Measurements from ENCODE around the gene MFSD8. TPM values are rescaled to one million over a fixed set of nuclear protein-coding genes. Genes with fewer than 3 reads are reported as not detected.

Gene MFSD8
- total and polyA plus RNA-seq, 2 of the 8 experiments (the other 6 are each of a cell fraction or from before 2014, with no cell fraction given) = 9.2 to 15.8 TPM

- no peak for TF ChIP-seq USF2 (IDR thresholded peaks at IDR 0.05; ENCODE audit: low read length)
- TF ChIP-seq TCF12 (IDR thresholded peaks at IDR 0.05; ENCODE audit: low read depth, low read length) = no peak
- no peak for TF ChIP-seq GTF2F1 (IDR thresholded peaks at IDR 0.05; ENCODE audit: borderline replicate concordance, low read depth, low read length)
- TF ChIP-seq POLR2A (IDR thresholded peaks at IDR 0.05; ENCODE audit: control extremely low read depth in 1 of 2, low read depth in 2 of 2, low read length in 2 of 2) = no peak
- no peak for TF ChIP-seq SP4 (IDR thresholded peaks at IDR 0.05; ENCODE audit: low read length)
- no peak for TF ChIP-seq HDAC2 (IDR thresholded peaks at IDR 0.05; ENCODE audit: borderline replicate concordance in 1 of 2, low read depth in 2 of 2, low read length in 2 of 2)
- H3K27me3 ChIP-seq (replicated peaks in 1 of 4; ENCODE audit: control insufficient read depth in 3 of 4, extremely low read depth in 1 of 4, insufficient read depth in 3 of 4, low read length in 3 of 4) = no peaks in the 10 kb centered on the region
- no peak overlapping the region for H2BK12ac ChIP-seq (ENCODE audit: low read depth, low read length)
- no peak overlapping the region for H3K4ac ChIP-seq (replicated peaks; ENCODE audit: insufficient read length, low read depth, low read length)
- no peaks in the 10 kb centered on the region for H3K9me3 ChIP-seq (ENCODE audit: insufficient read depth in 2 of 2, low read depth in 1 of 2, low read length in 1 of 2)
- WGBS, 2 experiments (ENCODE audit: extremely low coverage in 1 of 2, insufficient coverage in 1 of 2, insufficient read length in 1 of 2, insufficient replicate concordance in 2 of 2, low coverage in 1 of 2, low lambda C conversion rate in 2 of 2, missing lambda C conversion rate in 1 of 2) = 89% methylated on average over 2 of the region's 2 CpGs; no CpG with 5 or more reads in 1 of the 2 experiments
- H2AFZ ChIP-seq (ENCODE audit: low read length) = no peak overlapping the region
- CTCF ChIA-PET (ENCODE audit: partially characterized antibody) = interaction anchor here (1.4 kb wide), 1 partner anchor 87 kb away, joined by 3 read pairs; no protein-coding TSS in a partner anchor
- no peak overlapping the region for H3K14ac ChIP-seq (ENCODE audit: insufficient read length)
- H4K8ac ChIP-seq (ENCODE audit: extremely low read depth, insufficient read depth, low read length) = no peak overlapping the region
- no peak overlapping the region for H4K5ac ChIP-seq (ENCODE audit: insufficient read length, low read depth, low read length)
- no peak overlapping the region for H2BK120ac ChIP-seq (replicated peaks; ENCODE audit: low read depth, low read length)
- no peak overlapping the region for H4K91ac ChIP-seq (replicated peaks; ENCODE audit: insufficient read length, low read length)
- no peak overlapping the region for H2AK5ac ChIP-seq (ENCODE audit: low read depth, low read length)
- H4K20me1 ChIP-seq (replicated peaks in 1 of 2; ENCODE audit: control insufficient read depth in 1 of 2, insufficient read depth in 2 of 2, low read length in 2 of 2) = peaks cover 0 to 2% of the 10 kb centered on the region in 2 experiments
- H2BK20ac ChIP-seq (ENCODE audit: low read length) = no peak overlapping the region
- no peak overlapping the region for H3K4me2 ChIP-seq (ENCODE audit: insufficient read depth in 1 of 2, low read depth in 2 of 2, low read length in 2 of 2)
- no peak overlapping the region for H3K27ac ChIP-seq (ENCODE audit: low read depth, low read length)
- DNase-seq (ENCODE audit: low read depth in 1 of 2, low spot score in 2 of 2) (no peak), FAIRE-seq (no peak)
- H3K18ac ChIP-seq (ENCODE audit: extremely low read depth, low read length) = no peak overlapping the region
- no peaks in the 10 kb centered on the region for H3K36me3 ChIP-seq (ENCODE audit: control insufficient read depth in 2 of 4, insufficient read depth in 4 of 4, low read length in 3 of 4)
- no peak overlapping the region for H3K23ac ChIP-seq (ENCODE audit: insufficient read length)
- H3K79me1 ChIP-seq (ENCODE audit: low read depth, low read length) = no peaks in the 10 kb centered on the region
- no peak overlapping the region for H2BK15ac ChIP-seq (ENCODE audit: low read length)
- peaks cover 0 to 6% (median 2%) of the 10 kb centered on the region in 4 experiments; a peak in 3 of 7 replicates for H3K4me1 ChIP-seq (replicated peaks in 1 of 4; ENCODE audit: control insufficient read depth in 3 of 4, insufficient read depth in 4 of 4, low read length in 3 of 4)
- no peak overlapping the region for H3K4me3 ChIP-seq (ENCODE audit: extremely low read depth in 1 of 4, insufficient read depth in 2 of 4, low read depth in 3 of 4, low read length in 4 of 4)
- POLR2A ChIA-PET (ENCODE audit: partially characterized antibody) = interaction anchor here (0.6 kb wide), 1 partner anchor 205 kb away, joined by 3 read pairs; no protein-coding TSS in a partner anchor
- H2BK5ac ChIP-seq (ENCODE audit: low read depth, low read length) = no peak overlapping the region
- peaks cover 0 to 46% of the 10 kb centered on the region in 2 experiments; a peak in 2 of 4 replicates for H3K79me2 ChIP-seq (ENCODE audit: control insufficient read depth in 1 of 2, insufficient read depth in 2 of 2, low read length in 2 of 2)
- H3K9ac ChIP-seq (replicated peaks in 1 of 4; ENCODE audit: extremely low read depth in 1 of 4, low read depth in 3 of 4, low read length in 3 of 4) = no peak overlapping the region
- 0 out of 2 replicates have a peak, but pooled peaks cover 2% of the 10 kb centered on the region for H3K23me2 ChIP-seq (ENCODE audit: low read depth, low read length)
- no peak overlapping the region for H3K56ac ChIP-seq (replicated peaks; ENCODE audit: insufficient read length, low read depth, low read length)
These were observed 3.6 kb upstream of the MFSD8 start for GRCh38 chr4:127968586-127968985.

Measured in H1 (cell line).